ENCODE data around the gene R3HDM4. TPM values are rescaled to one million over a fixed set of nuclear protein-coding genes. Genes with fewer than 3 reads are reported as not detected.

The R3HDM4 gene
- total and polyA plus RNA-seq, 10 of the 15 experiments (the other 5 are each of a cell fraction or from before 2014, with no cell fraction given), result 1.3 to 65.8 (median 27.7) TPM

DNA sequence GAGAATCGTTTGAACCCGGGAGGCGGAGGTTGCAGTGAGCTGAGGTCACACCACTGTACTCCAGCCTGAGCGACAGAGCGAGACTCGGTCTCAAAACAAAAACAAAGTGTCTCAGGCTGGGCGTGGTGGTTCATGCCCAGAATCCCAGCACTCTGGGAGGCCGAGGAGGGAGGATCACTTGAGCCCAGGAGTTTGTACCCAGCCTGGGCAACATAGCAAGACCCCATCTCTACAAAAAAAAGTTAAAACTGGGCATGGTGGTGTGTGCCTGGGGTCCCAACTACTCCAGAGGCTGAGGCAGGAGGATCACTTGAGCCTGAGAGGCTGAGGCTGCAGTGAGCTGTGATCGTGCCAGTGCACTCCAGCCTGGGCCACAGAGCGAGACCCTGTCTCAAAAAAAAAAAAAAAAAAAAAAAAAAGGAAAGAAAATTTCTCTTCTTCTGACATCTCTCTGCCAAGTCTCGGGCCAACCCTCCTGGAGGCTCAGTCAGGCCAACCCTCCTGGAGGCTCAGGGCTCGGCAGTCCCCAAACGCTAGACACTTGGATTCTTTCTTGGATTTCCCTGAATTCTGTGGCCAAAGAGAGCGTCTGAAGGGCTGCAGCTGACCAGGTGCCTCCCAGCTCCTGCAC, 39.1 kb upstream of the R3HDM4 start:
- ChIA-PET POLR2A (no interaction called here), RAD21 (ENCODE audit: unreplicated experiment) (interaction anchor here (1.0 to 4.8 kb wide), 2 partner anchors 28 to 30 kb away, joined by 4 to 20 read pairs; no protein-coding TSS in a partner anchor), CTCF (interaction anchor here (1.1 kb wide), 2 partner anchors 28 to 32 kb away, joined by 3 to 5 read pairs; partner anchors contain the start of gene WDR18), SMC1A (ENCODE audit: uncharacterized antibody, unreplicated experiment) (interaction anchor here (2.6 kb wide), 1 partner anchor 28 kb away, joined by 16 read pairs; no protein-coding TSS in a partner anchor)
- H3K27me3 ChIP-seq (replicated peaks in 1 of 2; ENCODE audit: control insufficient read depth in 2 of 2, insufficient read depth in 2 of 2, low read length in 1 of 2), result no peaks in the 10 kb centered on the region
- H3K9ac ChIP-seq (ENCODE audit: control insufficient read depth, insufficient read depth, low read length), result peak overlapping the region; percentile 83
- no peak for ATAC-seq
- no peak for DNase-seq (ENCODE audit: low read depth, low spot score)
- WGBS (ENCODE audit: insufficient coverage, insufficient replicate concordance, low lambda C conversion rate, missing lambda C conversion rate), result 4% methylated on average over 13 of the region's 14 CpGs
- H3K36me3 ChIP-seq (ENCODE audit: control insufficient read depth in 2 of 2, insufficient read depth in 2 of 2, low read length in 1 of 2), result peaks cover 0 to 9% of the 10 kb centered on the region in 2 experiments; a peak in 3 of 4 replicates
- TF ChIP-seq ZNF217 (IDR thresholded peaks at IDR 0.05) (0 out of 2 replicates have a peak, but pooled peaks have one; percentile 34), ETV6 (conservative IDR thresholded peaks at IDR 0.05 in 1 of 2, IDR thresholded peaks at IDR 0.05 in 1 of 2; ENCODE audit: borderline replicate concordance in 1 of 2, low read depth in 1 of 2) (no peak), SMARCA5 (IDR thresholded peaks at IDR 0.05) (peak; percentile 80; the same call in 1 of the 2 replicates), SUZ12 (IDR thresholded peaks at IDR 0.05; ENCODE audit: unreplicated experiment) (no peak), ZNF384 (IDR thresholded peaks at IDR 0.05; ENCODE audit: borderline replicate concordance, low read depth, low read length) (0 out of 2 replicates have a peak, but pooled peaks have one; percentile 8)
- TF ChIP-seq, protein P1, sequence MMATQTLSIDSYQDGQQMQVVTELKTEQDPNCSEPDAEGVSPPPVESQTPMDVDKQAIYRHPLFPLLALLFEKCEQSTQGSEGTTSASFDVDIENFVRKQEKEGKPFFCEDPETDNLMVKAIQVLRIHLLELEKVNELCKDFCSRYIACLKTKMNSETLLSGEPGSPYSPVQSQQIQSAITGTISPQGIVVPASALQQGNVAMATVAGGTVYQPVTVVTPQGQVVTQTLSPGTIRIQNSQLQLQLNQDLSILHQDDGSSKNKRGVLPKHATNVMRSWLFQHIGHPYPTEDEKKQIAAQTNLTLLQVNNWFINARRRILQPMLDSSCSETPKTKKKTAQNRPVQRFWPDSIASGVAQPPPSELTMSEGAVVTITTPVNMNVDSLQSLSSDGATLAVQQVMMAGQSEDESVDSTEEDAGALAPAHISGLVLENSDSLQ (IDR thresholded peaks at IDR 0.05), result peak; percentile 55
- TF ChIP-seq, protein P2, sequence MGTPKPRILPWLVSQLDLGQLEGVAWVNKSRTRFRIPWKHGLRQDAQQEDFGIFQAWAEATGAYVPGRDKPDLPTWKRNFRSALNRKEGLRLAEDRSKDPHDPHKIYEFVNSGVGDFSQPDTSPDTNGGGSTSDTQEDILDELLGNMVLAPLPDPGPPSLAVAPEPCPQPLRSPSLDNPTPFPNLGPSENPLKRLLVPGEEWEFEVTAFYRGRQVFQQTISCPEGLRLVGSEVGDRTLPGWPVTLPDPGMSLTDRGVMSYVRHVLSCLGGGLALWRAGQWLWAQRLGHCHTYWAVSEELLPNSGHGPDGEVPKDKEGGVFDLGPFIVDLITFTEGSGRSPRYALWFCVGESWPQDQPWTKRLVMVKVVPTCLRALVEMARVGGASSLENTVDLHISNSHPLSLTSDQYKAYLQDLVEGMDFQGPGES (IDR thresholded peaks at IDR 0.05), result no peak
- H3K9me3 ChIP-seq (replicated peaks; ENCODE audit: control insufficient read depth, insufficient read depth, low read length), result no peaks in the 10 kb centered on the region
- peak overlapping the region; percentile 93 for H3K4me2 ChIP-seq (ENCODE audit: control insufficient read depth, insufficient read depth)
- in situ Hi-C loops (cut with MboI), result no loop called here
- FAIRE-seq, result no peak
- BruUV-seq (replicated peaks), result no TSS peak
- H4K20me1 ChIP-seq (ENCODE audit: control insufficient read depth, insufficient read depth), result no peaks in the 10 kb centered on the region
- H3K4me3 ChIP-seq, result peak overlapping the region; percentile 71
- H3K79me2 ChIP-seq (ENCODE audit: control insufficient read depth, insufficient read depth, low read length), result peaks cover 63% of the 10 kb centered on the region
- intact Hi-C loops (cut with micrococcal nuclease; ENCODE audit: unreplicated experiment), result no loop called here
- H2AFZ ChIP-seq (ENCODE audit: control insufficient read depth, low read depth, low read length), result no peak overlapping the region
- peak overlapping the region; percentile 95 for H3K27ac ChIP-seq (ENCODE audit: control insufficient read depth, insufficient read depth)
- peaks cover 76% of the 10 kb centered on the region for H3K4me1 ChIP-seq (ENCODE audit: control insufficient read depth, insufficient read depth, low read length)

All from GM12878 (cell line).